ENCODE data around the gene ARID1A.

DNA sequence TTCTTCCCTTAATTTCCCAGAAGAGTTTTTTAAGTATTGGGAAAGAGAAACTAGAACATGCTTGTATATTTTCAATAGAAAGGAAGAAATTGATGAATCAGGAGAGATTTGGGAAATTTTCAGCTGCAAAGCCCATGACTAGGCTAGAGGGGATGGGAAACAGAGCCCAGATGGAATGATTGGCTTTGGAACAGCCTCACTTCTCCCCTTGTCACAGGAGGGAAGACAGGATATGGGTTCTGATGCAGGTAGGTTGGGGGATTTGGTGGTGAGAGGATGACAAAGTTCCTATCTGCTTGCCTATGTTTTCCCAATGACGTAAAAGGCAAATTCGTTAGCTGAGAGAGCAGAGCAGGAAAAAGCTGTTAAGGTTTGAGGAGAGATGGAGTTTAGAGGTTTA, 31.0 kb upstream of the ARID1A start:
- TF ChIP-seq POLR2A (IDR thresholded peaks at IDR 0.05): no peak
- no peak for TF ChIP-seq CTCF (IDR thresholded peaks at IDR 0.05)

All from heart left ventricle (tissue), 13 donors.